HK-2 (cell line): ENCODE measurements around the gene UBL4A.

Experiments used
- DNase-seq: peaks from one replicate; pipeline ENCODE4 v3.0.0-alpha.2; 2018; ENCODE audit not compliant: unreplicated experiment

The UBL4A gene

DNA sequence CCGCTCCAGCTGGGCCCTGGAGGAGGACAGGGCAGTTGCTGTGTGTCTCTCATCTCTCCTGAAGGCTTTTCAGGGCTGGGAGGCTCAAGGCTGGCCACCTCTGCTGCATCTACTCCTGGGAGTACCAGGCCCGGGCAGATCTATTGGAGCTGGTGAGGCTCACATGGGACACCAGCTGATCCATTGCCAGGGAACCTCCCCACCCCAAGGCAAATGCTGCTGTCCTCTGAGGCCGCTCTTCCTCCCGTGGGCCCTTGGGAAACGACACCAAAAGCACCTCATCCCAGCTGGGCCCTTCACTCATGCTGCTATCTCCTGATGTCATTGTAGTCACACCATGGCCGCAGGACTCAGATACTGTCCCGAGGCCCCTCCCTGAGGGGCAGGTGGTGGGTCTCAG lies 3.6 kb downstream of the UBL4A start:
- no peak for DNase-seq

GRCh38 chrX:154481911-154482601 lies 4.4 kb downstream of the UBL4A start:
- DNase-seq = no peak

- DNase-seq = no peak
Observed at GRCh38 chrX:154481195-154481594, 5.2 kb downstream of the UBL4A start.

DNA sequence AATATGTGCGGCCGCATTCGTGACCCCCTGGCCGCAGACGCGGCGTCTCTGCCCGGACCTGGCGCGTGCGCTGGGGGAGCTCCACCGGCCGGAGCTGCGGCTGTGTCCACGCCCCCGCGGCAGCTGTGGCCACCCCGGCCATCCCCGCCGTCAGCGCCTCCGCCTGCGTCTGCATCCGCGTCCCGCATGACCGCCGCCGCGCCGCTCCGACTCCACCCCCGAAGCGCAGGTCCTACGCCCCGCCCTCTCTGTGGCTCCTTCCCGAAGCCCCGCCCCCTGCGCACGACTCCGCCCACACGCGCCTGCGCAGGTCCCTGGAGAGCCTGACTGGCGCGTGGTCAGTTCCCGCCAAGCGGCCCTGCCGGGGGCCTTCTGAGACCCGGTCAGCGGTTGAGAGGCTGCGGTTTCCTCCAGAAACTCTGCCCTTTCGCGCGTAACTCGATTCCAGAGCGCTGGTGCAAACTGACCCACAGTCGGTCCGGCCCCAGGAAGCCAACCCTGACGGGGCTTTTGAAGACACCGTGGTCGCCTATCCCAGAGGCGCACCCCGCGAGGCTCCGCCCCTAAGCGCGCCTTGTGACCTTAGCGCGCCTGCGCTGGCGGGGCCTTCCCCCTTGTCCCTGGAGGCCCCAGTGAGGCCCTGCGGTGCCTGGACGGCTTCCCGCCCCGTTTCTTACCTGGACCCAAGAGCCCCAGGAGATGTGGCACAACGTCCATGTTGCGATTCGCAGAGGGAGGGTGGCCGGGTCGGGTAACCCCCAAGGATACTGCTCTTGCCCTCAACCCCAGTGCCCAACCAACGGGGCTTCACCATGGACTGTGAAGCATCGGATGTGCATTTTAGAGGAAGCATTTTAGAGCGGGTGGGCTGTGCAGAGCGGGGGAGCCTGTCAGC lies 7.4 kb downstream of the UBL4A start, which contains the start of gene LAGE3:
Gene LAGE3 (minus strand): TSS at position 554 of the 895 bp plus-strand sequence. CDS start 366 bp downstream, at position 188.
- peak; percentile 97 for DNase-seq

DNA sequence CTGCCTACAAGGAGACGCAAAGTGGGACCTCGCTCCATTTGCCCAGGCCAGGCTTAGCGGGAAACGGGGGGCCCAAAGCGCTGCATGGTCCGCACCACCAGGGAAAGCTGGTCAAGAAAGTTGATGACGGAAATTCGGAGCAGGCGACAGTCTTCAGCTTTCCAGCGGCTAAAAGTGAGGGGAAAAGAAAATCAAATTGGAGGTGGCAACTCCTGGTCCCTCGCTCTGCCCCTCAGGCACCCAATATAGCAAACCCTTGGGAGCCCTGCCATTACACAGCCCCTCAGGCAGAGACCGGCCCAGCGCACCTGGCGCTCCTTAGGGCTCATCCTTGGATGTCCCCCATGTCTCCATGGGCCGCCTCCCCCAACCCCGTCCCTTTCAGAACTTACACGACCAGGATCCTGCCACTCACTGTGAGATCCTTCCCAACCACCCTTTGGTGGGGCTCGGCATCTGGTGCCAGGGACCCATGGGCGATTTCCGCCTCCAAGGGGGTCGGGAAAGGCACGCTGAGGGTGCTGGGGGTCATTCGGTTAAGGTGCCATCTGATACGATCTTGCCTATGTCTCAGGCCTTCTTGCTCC lies 8.4 kb downstream of the UBL4A start:
- no peak for DNase-seq

DNA sequence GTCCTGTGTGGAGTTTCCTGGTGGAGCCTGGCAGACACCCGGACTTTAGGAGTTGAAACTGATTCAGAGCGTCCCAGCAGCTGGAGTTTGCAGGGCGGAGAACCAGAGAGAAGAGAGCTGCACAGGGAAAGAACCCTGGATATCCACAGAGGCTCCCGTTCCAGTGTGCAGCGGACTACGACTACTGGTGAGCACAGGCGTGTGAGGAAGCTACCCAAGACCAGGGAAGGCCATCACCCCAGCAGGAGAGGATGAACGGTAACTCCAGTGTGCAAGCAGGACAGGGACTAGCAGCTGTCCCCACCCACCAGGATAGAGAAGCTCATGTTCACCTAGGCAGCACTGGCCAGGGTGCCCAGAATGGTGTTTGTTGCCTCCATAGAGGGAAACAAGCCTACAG lies 9.6 kb downstream of the UBL4A start:
- DNase-seq = peak; percentile 37

DNA sequence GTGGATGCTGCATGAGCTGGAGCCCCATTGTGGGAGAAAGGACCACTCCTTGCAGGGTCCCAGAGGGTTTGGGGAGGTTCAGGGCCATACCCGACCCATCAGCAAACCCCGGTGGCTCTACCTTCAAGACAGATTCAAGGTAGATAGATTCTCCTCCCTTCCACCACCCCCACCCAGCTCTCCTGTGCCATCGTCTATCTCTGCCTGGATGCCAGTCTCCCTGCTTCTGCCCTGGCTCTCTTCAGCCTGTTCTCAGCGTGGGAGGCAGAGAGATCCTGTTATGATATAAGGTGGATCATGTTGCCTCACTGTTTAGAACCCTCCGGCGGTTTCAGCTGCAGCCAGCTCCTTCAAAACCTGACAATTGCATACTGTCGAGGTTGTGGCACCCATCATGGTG lies 12.7 kb downstream of the UBL4A start:
- no peak for DNase-seq

DNA sequence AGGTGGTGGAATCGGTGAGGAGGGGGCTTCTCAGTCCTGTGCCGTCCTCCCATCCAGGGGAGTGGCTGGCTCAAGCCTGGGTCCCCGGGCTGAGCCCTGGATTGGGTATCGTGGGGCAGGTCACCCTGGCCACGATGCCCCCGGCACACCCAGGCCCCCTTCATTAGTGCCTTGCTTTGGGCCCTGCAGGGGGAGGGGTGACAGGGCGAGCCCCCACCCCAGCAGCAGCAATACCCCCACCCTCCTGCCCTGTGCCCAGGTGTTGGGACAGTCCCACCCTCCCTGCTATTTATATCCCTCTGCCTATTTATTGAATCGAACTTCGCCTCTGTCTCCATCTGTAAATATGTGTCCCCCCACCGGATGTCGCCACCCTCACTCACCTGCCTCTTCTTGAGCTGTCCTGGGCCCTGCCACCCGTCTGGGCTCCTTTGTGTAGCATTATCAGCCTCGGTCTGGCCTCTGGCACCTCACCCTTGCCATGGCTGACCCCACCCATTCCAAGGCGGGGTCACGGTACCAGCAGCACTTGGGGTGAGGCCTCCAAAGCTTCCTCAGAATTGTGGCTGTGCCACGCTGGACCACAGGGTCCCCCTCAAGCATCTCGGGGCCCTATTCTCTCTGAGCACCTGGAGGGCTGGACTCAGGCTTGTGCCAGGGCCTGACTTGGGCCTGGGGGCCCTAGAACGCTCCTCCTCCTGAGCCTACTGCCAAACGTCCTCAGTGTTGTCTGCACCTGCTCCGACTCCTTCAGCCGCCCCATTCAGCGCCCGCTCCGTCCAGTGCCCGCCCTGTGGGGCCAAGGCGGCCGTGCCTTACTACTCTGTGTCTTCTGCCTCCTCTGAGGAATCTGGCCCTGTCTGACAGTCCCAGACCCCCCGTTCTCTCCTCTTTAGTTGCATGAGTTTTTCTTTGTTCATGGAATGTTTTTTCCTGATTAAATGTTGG lies 13.5 kb downstream of the UBL4A start:
- no peak for DNase-seq

- no peak for DNase-seq
Observed at GRCh38 chrX:154471839-154472684, 14.4 kb downstream of the UBL4A start.

DNA sequence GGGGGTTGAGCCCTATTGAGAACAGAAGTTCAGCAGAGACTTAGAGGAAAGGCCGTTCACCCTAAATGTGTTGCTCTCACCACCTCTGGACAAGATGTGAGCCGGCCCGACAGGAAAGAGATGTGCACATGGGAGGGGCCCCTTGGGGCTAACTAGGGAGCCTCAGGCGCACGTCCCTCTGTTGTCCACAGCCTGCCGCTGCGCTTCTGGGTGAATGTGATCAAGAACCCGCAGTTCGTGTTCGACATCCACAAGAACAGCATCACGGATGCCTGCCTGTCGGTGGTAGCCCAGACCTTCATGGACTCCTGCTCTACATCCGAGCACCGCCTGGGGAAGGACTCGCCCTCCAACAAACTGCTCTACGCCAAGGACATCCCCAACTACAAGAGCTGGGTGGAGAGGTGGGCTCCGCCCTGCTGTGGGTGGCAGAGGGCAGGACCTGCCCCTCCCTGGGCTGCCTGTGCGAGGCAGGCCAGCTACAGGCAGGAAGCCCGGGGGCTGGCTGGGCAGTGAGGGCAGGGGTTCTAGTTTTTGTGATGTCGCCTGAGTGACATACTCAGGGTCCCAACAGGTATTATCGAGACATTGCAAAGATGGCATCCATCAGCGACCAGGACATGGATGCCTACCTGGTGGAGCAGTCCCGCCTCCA lies 15.4 kb downstream of the UBL4A start:
- no peak for DNase-seq

GRCh38 chrX:154470434-154470833 lies 16.0 kb downstream of the UBL4A start:
- DNase-seq = no peak

GRCh38 chrX:154469880-154470279 lies 16.5 kb downstream of the UBL4A start:
- no peak for DNase-seq

- no peak for DNase-seq
Observed at GRCh38 chrX:154469114-154469513, 17.3 kb downstream of the UBL4A start.

DNA sequence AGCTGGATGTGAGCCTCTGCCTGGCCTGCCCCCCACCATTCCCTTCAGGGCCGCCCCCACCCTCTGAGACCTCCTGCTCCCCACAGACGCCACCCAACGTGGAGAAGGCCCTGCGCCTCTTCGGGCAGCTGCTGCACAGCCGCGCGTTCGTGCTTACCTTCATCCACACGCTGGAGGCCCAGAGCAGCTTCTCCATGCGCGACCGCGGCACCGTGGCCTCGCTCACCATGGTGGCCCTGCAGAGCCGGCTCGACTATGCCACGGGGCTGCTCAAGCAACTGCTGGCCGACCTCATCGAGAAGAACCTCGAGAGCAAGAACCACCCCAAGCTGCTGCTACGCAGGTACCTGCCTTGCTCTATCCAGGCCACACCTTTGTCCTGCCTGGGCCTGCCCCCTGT lies 18.2 kb downstream of the UBL4A start:
- no peak for DNase-seq

DNA sequence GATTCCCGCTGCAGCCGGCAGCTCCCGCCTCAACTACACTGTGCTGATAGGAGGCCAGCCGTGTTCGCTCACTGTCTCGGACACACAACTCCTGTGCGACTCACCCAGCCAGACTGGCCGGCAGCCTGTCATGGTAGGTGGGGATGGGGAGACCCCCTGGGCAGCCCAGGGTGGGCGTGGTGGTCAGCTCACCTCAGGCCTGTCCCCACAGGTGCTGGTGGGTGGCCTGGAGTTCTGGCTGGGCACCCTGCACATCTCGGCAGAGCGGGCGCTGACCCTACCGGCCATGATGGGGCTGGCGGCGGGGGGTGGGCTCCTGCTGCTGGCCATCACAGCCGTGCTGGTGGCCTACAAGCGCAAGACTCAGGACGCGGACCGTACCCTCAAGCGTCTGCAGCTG lies 18.9 kb downstream of the UBL4A start:
- no peak for DNase-seq

DNA sequence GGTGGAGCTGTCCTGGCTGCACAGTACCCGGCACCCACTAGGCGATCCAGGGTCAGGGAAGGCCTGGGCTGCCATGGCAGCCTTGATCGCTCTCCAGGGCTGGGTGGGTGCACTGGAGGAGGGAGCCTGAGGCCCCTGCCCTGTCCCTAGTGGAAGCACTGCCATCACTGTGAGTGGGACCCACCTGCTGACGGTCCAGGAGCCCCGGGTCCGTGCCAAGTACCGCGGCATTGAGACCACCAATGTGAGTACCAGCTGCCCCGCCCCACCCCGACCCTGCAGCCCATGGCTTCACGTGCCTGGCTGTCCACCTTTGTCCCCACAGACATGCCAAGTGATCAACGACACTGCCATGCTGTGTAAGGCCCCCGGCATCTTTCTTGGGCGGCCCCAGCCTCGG lies 19.5 kb downstream of the UBL4A start:
- DNase-seq = no peak

- no peak for DNase-seq
Observed at GRCh38 chrX:154466036-154466435, 20.4 kb downstream of the UBL4A start.

DNA sequence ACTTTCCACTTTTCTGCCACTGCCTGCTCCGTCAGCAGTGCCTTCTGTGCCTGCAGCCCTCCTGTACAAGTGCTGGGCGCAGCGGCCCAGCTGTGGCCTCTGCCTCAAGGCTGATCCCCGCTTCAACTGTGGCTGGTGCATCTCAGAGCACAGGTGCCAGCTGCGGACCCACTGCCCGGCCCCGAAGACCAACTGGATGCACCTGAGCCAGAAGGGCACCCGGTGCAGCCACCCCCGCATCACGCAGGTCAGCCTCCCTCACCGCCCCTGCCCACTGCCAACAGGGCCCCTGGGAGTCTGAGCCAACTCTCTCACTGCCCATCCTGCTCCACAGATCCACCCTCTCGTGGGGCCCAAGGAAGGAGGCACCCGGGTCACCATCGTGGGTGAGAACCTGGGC lies 20.8 kb downstream of the UBL4A start:
- DNase-seq = no peak

DNA sequence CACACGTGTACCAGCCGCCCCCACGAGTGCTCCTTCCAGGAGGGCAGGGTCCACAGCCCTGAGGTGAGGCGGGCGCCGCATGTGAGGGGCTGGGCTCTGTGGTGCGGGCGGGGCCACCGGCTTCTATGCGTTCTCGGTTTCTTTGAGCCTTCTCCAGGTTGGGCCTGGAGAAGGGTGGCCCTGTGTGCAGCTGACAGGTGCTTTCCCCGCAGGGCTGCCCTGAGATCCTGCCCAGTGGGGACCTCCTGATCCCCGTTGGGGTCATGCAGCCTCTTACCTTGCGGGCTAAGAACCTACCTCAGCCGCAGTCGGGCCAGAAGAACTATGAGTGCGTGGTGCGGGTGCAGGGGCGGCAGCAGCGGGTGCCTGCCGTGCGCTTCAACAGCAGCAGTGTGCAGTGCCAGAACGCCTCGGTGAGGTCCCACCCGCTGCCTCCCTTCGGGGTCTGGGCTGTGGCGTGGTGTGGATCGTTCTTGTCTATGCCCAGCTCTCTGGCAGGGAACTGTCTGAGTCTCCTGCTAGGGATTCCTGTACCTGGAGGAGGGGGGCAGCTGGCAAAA lies 21.5 kb downstream of the UBL4A start:
- DNase-seq = no peak
